Bladder microvascular endothelial cell (primary cell): ENCODE data around the gene TOM1L1. TPM values are rescaled to one million over a fixed set of nuclear protein-coding genes. Genes with fewer than 3 reads are reported as not detected.

ENCODE experiments used
- total RNA-seq: library from RNA; depleted of rRNA; stranded (reverse); fragments of >200 nt; gene quantifications from 2 replicates; pipeline ENCODE4 v1.2.3, GENCODE V29; 2014

TOM1L1 gene, protein sequence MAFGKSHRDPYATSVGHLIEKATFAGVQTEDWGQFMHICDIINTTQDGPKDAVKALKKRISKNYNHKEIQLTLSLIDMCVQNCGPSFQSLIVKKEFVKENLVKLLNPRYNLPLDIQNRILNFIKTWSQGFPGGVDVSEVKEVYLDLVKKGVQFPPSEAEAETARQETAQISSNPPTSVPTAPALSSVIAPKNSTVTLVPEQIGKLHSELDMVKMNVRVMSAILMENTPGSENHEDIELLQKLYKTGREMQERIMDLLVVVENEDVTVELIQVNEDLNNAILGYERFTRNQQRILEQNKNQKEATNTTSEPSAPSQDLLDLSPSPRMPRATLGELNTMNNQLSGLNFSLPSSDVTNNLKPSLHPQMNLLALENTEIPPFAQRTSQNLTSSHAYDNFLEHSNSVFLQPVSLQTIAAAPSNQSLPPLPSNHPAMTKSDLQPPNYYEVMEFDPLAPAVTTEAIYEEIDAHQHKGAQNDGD
- 0.57 and 0.97 TPM in 2 replicates for total RNA-seq

DNA sequence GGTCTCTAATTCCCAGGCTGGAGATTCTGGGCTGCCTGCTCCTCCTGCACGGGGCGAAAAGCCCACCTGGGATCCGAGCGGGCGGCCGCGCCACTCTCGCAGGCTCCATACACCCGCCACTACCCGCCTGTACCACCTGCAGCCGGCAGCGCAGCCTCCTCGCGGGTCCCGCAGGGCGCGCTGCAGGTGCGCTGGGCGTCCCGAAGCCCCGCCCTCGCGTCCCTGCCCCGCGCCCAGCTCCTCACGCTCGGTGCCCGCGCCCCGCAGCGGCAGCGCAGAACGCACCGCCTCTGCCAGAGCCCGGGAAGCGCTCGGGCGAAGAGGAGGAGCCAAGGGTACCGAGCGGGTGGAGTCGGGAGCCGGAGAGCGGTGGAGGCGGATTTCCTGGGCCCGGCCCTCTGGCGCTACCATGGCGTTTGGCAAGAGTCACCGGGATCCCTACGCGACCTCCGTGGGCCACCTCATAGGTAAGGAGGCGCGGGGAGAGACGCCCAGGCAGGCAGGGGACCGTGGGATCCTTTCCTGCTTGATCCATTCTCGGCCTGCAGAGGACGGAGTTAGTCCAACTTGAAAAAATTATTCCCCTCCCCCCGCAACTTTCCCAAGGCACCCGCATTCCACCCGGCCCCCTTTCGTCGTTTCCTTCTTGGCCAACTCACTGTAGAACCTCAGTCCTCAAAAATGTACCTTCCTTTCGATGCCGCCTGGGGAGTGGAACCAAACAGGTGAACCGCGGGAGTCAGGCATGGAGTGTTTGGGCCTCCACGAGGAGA, at the start of gene TOM1L1:
TOM1L1 (plus strand) TSS at position 396 of the 773 bp plus-strand sequence; CDS start at position 410, 14 bp downstream.

DNA sequence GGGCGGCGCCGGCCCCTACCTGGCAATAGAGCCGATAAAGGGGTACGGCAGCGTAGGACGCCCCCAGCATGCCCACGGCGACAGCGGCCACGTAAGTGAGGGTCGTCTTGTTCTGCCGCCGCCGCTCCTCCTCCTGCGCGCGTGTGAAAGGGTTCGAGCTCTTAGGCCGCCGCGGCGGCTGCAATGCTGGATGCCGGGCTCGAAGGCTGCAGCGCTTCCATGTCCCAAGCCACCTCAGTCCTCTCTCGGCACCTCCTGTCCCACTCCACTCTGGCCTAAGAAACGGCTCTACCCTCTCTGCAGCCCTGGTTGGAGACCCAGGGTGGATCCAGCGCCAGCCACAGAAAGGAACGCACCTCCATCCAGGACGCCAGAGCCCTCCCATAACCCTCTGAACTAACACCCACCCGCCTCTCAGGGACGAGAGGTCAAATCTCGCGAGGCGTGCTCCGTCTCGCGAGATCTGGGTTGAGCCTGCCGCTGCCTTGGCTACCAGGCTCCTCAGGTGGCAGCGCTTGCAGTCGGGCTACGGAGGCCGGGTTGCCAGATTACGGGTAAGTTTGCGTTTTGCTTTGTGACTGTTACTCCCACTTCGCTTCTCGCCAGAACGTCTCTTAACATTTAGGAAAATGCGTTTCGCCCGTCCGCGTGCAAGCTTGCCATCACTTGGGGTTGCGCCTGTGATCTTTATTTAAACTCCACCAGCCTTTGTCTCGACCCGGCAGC, 67.8 kb downstream of the TOM1L1 start, which contains the start of the genes COX11 and STXBP4:
COX11 (minus strand) TSS at position 393 of the 726 bp plus-strand sequence; CDS start at position 385, 8 bp downstream.
STXBP4 (plus strand) TSS at position 504 of the 726 bp plus-strand sequence. CDS start 17,455 bp downstream, outside the sequence.

Other genes starting within 250 kb of the TOM1L1 start
- 67.0 and 83.4 TPM in 2 replicates for gene COX11, start 67.8 kb downstream of the TOM1L1 start, total RNA-seq
- gene STXBP4, start 67.9 kb downstream of the TOM1L1 start, total RNA-seq, result 1.9 and 5.3 TPM in 2 replicates